Measurements from ENCODE around the gene NAT16.

The NAT16 gene

DNA sequence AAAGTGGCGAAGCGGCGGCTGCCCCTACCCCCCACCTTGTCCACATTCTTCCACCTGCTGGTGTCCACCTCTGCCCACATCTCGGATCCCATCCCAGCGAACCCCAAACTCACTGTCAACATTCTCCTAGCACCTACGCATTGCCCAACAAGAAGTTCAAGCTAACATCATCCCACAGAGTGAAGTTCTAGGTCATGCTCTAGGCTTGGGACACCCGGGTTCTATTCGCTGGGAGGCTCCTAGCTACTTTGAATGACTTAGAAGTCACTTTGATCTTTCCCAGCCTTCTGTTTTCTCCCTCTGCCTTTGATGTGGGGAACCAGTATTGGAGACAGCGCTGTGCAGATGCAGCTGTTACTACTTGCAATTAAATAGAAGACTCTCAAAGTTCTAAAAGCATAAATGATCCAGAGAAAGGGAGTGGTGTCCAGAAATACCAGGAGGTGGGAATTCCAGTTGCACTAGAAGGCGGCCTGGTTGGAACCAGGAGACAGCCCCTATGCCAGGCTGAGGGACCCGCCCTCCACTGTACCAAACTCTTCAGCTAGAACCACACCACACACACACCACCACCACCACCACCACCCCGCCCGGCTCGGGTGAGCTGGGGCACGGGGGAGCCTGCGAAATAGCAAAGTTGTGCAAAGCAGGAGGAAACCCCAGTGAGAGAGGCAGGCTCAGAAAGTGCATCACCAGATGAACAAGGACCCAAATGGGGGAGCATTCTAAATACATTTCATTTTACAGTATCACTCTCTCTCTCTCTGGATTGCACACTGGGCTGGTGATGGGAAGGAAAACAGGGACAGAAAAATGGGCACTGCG, 9.3 kb downstream of the NAT16 start:
- DNase-seq: no peak

DNA sequence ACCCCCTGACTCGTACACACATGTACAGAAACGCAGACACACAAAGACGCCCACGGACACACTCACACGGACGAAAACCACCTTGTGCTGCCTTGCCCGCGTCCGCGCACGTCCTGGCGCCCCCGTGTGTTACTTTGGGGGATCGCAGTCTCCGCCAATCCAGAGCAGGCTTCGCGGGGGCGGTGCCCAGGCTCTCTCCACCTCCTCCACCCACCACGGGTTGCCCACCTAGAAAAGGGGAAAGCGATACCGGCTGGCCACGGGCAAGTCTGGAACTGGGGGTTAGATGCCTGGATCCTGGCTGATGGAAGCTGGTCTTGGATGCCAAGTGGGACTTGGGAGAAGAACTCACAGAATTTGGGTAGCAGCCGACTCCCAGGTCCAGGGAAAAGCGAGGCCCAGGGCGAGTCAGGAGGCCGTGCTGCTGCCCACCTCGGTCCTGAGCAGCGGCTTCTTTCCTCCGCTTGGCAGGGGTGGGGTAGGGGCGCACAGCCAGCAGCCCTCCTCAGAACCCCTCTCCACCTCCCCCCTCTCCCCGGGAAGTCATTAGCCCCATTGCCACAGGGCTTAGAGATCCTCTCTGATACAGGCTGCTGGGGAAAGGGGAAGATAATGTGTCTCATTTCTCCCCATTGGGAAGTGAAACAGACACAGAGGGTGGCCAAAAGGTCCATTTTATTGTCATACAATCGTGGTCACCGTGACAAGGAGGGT, 10.1 kb downstream of the NAT16 start:
- DNase-seq: no peak

DNA sequence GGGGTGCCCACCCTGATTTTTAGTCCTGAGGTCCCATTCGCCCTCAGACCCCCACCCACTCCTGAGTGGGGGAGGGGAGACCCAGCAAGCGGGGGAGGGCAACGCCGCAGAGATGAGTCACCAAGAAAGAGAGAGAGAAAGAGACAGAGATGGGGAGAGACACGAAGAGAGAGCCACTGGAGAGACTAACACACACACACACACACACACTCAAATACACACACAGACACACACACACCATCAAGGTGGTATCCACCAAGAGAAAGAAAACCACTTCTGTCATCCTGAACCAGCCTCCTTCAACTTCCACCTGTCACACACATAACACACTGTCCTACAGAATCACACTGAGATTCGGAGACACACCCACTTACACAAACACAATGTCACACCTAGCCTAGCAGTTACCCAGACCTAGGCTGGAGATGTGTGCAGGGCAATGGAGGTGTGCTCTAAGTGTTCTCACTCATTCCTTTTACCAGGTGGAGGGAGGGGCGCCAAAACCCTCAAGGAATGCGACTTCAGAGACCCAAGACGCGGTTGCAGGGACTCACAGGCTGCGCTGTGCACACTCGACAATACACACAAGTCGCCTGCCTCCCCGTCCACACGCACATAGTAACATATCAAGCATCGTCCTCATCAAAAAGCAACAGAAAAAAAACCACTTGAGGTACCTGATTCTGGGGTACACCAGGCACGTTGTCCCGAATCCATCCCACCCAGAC, 10.8 kb downstream of the NAT16 start:
- no peak for DNase-seq

DNA sequence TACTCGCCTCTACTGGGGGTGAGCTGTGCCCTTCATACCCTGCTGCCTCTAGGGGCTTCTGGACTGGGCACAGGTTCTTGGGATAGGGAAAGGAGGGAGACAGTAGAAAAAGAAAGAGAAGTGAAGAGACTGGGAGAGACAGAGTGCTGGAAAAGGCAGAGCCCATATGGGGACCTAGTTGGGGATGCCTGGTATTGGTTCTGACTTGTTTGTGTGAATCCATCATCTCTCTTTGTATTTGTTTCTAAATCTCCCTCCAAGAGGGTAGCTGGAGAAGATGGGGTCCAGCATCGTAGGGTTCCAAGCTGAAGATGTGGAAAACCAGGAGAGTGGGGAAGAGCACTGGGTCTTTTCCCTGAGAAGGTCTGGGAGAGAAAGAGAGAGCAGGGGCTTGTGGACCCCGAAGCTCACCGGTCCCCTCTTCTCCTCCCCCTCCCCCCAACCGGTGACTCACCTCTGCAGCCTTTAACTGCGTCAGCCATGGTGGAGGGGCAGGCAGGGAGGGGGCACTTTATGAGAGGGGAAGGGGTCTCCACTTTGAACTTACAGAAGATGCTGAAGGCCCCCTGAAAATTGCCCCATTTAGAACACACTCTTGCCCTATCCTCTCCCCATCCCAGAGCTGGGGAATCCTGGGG, 11.6 kb downstream of the NAT16 start:
- no peak for DNase-seq

DNA sequence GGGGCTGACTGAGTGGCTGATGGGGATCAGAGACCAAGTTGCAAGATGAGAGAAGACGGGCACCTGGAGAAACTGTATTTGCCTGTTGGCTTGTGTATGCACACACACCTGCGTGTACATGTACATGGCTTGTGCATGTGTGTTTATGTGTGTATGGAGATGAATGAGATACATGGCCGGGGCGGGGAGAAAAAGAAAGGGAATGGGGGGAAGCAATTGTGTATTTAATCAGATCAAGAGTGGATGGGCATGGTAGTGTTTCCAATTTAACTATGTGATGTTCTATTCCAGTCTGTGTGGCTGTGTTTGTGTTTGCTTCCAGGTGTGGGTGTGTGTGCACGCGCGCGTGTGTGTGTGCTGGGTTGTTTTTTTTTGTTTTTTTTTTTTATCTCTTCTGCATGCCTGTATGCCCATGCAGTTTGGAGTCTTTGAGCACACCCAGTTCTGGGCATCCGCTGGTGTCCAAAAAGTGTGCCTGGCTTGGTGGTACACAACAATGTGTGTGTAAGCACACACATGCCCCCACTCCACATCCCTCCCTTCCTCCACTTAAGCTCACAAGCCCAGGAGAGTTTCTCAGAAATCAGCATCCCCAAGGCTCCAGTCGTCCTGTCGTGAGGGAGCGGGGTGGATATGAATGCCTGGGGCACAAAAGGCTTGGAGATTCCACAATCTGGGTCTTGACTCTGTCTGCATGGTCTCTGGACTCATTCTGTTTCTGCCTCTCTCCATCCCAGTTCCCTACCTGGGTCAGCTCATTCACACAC, 12.3 kb downstream of the NAT16 start:
- DNase-seq: no peak

DNA sequence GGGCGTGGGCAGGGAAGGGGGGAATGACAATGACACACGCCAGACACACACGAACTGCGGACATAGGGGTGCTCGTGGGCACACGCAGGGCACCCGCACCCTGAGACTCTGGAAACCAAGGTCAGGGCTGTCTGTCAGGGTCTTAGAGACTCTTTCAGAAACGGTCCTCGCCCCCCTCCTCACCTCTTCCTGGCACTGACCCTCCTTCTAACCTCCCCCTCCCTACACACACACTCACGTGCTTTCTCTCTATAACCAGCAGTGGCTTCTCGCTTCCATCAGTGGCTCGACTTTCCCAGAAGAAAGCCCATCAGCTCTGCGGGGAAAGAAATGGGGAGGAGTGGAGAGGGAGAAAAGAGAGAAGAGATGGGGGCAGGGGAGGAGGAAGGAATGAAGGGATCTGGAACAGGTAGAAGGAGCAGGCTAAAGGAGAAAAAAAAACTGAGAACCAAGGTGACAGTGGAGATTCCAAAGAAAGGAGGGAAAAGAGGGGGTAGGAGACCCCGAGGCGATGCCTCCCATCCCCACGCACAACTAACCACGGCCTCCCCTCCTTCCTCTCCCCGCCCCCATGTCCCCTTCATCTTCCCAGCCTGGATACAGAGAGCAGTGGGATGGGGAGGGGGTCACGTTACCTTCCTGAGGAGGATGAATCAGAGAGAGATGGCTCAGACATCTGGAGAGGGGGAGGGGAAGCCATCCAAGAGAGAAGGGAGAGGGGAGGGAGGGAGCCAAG, 13.0 kb downstream of the NAT16 start:
- no peak for DNase-seq

DNA sequence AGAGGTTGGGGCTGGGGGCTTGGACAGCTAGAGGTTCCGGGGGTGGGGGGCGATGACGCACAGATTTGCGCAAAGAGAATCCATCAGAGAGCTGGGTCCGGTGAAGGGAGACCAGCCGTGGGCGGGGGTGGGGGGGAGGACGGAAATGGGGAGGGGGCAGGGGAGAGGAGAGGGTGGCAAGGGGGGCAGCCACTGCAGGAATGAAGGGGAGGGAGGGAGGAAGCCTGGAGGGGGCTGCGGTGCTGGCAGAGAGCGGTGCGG, 13.5 kb downstream of the NAT16 start:
- DNase-seq: no peak

DNA sequence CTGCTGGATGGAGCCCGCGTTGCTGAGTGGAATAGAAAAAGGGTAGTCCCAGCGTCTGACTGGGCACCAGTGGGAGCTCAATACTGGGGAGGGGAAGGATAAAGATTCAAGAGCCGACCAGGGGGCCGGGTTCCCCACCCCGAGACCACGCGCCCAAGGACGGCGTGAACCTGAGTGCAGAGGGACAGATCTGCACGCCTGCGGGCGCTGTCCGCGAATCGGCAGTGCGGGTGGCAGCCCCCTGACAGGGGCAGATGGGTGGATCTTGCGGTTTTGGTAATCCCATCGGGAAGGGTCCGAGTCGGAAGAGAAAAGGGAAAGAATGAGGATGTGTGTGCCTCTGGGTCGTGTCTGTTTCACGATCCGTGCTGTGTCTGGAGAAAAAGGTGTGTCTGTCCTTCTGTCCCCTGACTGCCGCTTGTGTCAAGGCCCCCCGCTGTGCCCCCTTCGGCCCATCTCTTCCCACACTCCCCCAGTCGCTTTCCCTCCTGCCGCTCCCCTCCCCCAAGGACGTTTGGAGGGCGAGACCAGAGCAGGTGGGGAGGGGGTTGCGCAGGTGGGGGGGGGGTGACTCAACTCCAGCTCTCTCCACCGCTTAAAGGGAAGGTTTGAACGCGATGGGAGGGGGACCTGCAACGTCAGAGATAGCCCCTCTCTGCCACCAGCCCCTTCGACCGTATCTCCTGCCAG, 14.0 kb downstream of the NAT16 start:
- DNase-seq: no peak

DNA sequence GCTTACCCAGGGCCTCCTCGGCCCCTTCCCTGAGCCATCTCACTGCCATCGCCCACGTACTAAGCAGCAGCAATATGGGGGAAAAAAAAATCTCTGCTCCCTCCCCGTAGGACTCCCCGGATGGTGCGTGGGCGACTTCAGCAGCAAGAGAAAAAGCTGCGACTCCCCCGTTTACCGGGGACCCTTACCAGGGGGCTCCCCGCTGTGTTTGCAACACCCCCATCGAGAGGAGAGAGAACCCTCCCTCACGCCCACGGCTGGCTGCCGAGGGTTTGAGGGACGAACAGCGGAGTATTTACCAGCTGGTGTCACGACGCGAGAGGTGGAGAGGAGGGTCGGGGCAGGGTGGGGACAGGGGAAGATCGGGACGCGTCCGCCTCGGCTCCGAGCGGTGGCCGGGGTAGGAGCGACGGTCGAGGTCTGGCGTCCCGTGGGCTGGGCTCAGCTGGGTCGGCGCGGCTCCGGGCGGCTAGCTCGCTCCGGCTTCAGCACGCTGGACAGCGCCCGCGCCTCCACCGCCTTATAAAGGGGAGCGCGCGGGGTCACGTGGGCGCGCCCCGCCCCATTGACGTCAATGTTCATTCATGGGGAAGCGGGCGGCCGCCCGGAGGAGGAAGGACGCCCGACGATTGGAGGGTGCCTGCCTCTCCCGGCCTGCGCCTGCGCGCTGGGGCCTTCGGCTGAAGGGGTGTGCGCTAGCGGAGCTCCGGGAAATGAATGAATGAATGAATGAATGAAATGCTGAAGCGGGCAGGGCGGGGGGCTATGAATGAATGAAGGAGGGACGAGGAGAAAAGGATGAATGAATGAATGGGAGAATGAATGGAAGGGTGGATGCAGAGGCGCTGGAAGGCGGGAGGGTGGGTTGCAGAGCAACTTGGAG, 14.8 kb downstream of the NAT16 start, which contains the start of gene VGF:
Gene VGF (minus strand): TSS at position 495 of the 883 bp plus-strand sequence. CDS start 726 bp downstream, outside the sequence.
- DNase-seq: peak; percentile 82

DNA sequence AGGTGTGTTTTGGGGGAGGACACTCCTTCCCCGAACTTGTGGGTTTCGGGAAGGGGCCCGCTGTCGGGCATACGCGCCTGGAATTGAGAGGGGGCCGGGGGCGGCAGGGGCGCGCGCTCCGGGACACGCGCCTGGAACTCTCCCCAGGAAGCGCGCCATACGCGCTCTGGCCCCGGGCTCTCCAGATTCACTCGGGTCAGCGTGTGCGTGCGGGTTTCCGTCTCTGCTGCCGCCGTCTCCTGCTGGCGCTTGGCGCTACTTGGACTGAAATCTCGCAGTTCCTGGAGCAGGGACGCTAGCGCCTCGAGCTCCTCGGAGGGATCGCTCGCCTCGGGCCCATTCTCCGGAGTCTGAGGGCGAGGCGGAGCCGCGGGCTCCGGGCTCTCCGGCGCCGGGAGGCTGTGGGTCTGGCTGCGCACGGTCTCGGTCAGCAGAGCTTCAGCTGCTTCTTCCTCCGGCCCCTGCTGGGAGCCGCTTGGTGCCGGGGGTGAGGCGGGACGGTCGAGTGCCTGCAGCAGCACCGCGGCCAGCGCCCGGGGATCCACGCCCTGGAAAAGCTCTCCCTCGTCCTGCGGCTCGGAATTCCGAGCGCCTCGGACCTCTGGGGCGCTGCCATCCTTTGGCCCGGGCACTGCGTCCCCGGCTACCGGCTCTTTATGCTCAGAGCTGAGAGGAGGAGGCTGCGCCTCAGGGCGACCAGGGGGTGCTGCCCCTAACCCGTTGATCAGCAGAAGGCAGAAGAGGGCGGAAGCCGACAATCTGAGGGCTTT, 15.8 kb downstream of the NAT16 start:
- no peak for DNase-seq

DNA sequence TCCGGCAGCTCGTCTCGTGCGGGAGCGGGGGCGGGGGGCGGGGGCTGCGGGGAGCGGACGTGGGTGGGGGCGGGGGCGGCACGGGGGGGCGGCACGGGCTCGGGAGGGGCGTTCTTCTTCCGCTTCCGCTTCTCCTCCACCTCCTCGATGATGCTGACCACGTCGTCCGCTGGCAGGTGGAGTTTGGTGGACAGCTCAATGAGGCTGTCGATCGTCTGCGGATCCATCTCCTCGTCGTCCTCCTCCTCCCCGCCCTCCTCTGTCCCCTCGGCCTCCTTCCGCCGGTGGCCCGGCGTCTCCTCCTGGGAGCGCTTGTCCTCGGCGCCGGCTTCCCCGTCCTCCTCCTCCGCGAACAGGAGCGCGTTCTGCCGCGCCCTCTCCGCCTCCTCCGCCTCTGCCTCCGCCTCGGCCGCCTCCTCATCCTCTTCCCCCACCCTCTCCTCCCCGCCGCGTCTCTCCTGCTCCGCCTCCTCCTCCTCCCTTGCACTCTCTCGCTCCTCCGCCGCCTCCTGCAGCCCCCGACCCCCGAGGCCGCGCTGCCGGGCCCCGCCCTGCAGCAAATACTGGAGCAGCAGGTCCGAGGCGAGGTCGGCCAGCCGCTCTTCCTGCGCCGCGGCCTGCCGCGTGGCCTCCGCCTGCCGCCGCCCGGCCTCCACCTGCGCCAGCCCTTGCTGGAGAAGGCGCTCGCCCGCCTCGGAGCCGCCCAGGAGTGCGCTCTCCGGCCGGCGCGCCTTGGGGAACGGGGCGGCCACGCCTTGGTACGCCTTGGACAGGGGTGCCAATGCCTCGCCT, 16.6 kb downstream of the NAT16 start:
- DNase-seq: peak; percentile 65

DNA sequence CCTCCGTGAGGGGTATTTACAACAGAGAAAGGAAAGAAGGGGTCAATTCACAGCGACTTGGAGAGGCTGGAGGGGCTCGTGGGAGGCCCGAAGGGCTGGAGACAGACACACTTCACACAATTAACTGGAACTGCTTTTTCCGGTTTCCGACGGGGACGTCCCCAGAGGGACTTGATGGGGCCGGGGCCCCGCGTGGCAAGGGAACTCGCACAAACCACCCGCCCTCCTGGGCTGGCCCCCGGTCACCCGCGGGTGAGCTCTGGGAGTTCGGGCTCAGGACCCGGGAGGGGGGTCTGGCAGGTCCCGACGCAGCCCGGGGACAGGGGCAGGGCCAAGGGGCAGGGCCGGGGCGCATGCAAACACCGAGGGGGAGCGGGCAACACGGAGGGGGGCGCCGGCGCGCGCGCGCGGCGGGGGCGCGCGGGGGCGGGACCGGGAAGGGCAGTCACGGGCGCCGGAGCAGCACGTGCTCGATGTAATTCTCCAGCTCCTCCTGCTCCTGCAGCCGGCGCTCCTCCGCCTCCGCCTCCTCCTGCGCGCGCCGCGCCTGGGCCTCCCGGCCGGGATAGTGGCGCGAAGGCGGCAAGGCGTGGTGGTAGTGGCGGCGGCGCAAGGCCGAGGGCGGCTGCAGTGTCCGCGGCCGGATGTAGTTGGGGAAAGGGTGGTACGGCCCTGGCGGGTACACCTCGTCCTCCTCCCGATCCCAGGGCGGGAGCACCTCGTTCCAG, 17.4 kb downstream of the NAT16 start:
- peak; percentile 55 for DNase-seq

DNA sequence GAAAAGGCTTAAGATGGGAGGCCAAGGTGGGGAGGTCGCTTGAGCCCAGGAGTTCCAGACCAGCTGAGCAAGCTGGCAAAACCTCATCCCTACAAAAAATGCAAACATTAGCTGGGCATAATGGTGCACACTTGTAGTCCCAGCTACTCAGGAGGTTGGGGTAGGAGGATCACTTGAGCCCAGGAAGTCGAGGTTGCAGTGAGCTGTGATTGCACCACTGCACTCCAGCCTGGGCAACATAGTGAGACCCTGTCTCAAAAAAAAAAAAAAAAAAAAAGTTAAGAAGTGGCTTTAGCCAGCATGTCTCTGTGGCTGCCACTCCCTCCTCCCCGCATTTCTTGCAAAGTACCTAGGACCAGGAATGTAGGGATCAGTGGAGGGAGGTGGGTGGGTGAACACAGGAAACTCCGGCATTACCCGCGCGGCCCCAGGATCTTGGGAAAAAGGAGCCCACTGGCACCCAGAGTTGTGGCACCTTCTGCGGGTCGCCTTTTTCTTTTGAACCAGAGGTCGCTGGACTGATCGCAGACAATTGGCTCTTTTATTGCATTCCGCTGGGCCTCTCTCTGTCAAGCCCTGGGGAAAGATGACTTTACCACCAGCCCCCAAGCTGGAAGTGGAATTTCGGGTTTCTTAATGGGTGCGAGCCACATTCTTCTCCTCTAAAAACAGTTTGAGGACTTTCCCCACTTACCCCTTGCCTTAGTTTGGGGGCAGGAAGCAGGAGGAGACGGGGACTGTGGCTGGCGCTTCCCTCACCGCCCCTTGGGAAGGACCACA, 18.2 kb downstream of the NAT16 start:
- DNase-seq: no peak

DNA sequence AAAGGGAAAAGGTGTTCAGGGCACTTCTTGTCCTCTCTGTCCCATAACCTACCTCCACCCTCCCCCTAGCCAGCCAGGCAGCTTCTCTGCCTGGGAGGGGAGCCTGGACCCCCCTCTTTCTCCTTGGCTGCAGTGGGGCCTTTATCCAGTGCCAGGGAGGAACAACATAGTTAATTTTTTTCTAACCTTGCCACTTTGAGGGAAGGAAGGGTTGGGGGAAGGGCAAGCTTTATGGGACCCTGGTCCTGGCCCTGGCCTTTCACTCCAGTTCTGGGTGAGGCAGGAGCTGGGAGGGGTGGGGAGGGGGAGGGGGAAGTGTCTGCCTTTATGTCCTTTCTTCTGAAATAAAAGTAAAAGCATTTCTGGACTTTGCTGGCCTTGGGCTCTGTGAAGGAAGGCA, 19.2 kb downstream of the NAT16 start:
- DNase-seq: no peak

DNA sequence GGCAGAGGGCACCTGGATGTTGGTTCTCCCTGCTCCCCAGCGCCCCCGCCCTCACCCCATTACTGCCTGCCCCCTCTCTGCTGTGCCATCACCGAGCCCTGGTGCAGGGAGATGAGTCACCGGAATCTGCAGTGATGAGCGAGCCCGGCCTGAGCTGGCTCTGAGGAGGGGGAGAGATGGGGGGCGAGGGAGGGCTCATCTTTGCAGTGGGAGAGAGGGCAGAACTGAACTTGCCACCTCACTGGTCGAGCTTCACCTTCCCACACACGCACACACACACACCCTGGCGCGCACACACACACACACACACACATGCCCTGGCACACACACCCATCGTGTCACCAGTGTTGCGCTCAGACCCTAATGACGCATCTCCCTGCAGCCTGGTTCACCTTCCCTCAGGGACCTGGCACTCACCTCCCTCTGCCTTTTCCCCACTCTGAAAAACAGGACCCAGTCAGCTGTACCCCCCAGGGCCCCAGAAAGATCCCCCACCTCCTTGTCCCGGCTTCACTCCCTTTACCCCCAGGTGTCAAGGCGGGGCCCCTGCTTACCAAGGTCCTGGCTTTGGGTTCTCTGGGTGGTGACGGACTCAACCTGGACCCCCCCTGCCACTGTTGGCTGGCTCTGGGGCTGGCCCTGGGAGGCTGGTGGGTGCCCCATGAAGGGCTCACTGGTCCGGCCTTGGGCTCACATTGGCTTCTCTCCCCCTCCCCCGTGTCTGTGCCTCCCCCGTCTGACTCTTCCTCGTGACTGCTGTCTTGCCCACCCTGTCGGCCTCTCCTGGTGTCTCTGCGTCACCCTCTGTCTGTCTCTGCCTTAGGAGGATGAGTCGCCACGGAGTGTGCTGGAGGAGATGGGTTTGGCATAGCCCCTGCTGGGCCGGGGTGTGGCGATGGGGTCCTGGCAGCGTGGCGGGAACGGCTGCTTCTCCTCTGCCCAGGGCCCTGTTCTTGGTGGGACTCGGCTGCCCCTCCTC, 20.1 kb downstream of the NAT16 start:
- DNase-seq: no peak
